G401 (cell line): ENCODE results near the gene LRATD1. TPM values are rescaled to one million over a fixed set of nuclear protein-coding genes. Genes with fewer than 3 reads are reported as not detected.

Experiments
- DNase-seq: peaks from one replicate; pipeline ENCODE4 v3.0.0-alpha.2; 2015; ENCODE audit warnings: low spot score
- in situ Hi-C: cut with HindIII; loops from 2 replicates; pipeline ENCODE4 v1.10.0; 2016; ENCODE audit warnings: low sequenced_read_pairs, mixed read lengths
- total RNA-seq: library from RNA; depleted of rRNA; stranded (reverse); fragments of >200 nt; shearing (Covaris generic); gene quantifications from 2 replicates; pipeline ENCODE4 v1.2.3, GENCODE V29; 2014

Gene LRATD1
- total RNA-seq, 1 experiment from 2014 or later, result not detected

DNA sequence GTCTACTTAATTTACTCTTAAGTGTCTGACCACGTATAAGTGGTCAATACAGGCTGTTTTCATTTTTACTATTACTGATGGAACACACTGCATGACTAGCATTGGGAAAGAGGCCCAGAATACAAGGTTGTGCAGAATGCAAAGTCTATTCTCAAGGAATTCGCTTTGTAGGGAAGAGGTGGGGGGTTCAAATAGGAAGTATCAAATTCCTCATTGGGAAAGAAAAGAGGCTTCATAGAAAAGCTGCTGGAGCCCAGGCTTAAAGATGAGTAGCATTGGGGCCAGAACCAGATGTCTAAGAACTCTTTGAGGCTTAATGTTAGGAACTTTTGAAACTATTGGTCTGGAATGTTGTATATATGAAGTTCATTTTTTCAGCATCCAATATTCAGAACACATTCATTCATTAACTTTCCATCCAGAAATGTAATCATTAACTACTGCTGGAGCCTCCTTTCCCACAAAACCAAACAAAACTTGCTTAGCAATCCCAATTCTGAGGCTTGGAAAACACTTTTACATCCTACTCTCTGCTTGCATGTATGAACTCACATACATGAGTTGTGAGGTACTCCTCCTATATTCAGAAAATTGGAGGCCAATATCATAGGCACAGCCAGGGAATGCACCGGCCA is 994 bp upstream of the LRATD1 start:
- in situ Hi-C loops, result no loop called here

DNA sequence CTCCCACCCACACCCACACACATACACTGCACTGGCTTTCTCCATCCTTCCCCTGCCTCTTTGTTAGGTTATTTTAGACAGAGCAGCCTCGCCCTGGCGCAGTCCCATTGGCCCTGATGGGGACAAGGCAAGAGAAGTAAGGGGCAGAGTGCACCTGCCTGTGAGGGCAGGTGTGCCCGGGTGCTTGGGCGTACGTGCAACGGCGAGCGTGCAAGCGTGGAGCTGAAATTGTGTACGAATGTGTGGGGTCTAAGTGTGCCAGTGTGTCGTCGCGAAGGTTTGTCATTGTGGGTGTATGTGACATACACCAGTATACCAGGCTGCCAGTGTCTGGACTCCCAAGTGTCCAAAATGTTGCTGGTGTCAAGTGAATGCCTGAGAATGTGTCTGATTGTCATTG is 544 bp downstream of the LRATD1 start:
- in situ Hi-C loops, result no loop called here
- DNase-seq, result no peak

More for the DNA sequence above, 994 bp upstream of the LRATD1 start:
- no peak for DNase-seq

DNA sequence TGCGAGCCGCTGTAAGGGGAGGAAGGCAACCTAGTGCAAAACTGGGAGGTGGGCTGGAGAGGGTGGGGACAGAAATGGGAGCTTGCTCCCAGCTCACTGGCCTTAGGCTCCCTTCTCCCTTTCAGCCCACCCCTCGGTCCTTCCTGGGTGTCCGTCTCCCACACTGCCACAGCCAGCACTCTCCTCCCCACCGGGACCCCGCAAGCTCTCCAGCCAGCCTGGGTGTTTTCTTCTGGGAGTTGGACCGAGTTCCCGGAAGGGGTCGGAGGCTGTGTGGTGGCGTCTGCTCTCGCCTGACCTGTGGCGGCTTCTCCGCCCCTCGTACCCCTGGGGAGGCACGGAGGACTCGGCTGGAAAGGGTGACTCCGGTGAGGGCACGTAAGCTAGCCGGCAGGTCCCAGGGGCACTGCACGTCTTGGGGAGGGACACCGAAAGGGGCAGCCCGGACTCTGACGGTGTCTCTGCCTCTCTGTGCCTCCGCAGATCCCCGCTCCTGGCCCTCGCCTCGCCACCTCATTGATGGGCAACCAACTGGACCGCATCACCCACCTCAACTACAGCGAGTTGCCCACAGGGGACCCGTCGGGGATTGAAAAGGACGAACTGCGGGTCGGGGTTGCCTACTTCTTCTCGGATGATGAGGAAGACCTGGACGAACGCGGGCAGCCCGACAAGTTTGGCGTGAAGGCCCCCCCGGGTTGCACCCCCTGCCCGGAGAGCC is 1.1 kb downstream of the LRATD1 start:
- no peak for DNase-seq
- in situ Hi-C loops, result no loop called here

DNA sequence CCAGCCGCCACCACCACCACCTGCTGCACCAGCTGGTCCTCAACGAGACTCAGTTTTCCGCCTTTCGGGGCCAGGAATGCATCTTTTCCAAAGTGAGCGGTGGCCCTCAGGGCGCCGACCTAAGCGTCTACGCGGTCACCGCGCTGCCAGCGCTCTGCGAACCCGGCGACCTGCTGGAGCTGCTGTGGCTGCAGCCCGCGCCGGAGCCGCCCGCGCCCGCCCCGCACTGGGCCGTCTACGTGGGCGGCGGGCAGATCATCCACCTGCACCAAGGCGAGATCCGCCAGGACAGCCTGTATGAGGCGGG is 1.6 kb downstream of the LRATD1 start:
- in situ Hi-C loops, result no loop called here
- DNase-seq, result no peak

DNA sequence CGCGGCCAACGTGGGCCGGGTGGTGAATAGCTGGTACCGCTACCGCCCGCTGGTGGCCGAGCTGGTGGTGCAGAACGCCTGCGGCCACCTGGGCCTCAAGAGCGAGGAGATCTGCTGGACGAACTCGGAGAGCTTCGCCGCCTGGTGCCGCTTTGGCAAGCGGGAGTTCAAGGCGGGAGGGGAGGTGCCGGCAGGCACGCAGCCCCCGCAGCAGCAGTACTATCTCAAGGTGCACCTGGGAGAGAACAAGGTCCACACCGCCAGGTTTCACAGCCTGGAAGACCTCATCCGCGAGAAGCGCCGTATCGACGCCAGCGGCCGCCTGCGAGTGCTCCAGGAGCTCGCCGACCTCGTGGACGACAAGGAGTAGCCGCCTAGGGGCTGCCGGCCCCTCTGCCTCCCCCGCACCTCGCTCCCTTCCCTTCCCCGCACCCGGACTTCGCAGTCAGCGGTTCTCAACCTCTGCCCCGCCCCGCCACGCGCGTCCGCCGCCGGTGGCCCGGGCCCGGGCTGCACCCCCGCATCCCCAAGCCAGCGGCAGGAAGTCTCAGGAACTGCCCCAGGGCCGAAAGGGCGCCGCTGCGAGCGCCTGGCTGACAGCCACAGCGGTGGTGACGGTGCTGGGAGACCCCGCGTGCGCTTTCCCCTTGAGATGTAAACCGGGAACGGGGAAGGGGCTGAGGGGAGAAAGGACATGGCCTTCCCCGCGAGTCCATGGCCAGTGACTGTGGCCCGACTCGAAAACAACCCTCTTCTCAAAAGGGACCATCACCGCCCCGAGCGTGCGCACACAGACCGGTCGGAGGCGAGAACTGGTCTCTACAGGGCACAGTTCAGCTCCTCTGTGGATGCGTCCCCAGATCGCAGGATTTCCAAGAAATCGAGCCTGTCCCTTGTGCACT is 2.2 kb downstream of the LRATD1 start:
- in situ Hi-C loops, result no loop called here
- DNase-seq, result peak; percentile 12

DNA sequence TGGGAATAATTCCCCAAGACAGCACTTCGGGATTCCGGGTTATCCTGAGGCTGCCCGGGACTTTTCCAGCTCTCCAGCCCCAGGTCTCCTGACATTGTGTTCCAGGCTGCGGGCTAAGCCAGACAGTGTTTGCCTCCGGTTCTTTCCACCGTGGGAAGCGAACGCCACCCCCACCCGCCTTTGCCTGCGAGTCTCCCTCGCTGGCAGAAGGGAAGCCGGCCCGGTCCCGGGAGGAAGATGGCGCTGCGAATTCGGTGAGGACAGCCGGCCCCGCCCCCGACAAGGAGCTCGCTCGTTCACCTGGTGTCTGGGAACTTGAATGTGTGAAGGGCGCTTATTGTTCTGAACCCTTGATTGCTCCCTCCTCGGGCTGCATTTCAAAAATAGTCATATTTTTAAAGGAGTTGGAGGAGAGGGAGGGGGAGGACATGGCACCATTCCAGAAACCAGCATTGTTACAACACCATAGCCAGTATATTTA is 2.9 kb downstream of the LRATD1 start:
- in situ Hi-C loops, result no loop called here
- DNase-seq, result peak; percentile 15

DNA sequence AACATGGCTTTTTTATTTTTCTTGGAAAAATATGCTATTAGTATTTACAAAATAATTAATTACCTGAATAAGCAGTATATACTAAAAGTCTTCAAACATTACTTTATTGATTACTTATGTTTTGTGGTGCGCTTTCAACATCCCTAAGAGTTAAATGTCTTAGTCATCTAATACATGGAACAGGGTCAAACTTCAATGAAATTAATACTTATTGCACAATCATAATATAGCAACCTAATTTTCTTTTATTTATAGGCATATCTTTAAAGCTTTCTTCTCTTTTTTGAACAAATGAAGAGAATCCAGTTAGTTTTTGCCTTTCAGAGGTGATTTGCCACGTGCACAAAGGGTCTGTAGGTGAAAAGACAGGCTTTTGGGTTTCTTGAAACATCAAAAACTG is 6.0 kb downstream of the LRATD1 start:
- in situ Hi-C loops, result no loop called here
- DNase-seq, result no peak

DNA sequence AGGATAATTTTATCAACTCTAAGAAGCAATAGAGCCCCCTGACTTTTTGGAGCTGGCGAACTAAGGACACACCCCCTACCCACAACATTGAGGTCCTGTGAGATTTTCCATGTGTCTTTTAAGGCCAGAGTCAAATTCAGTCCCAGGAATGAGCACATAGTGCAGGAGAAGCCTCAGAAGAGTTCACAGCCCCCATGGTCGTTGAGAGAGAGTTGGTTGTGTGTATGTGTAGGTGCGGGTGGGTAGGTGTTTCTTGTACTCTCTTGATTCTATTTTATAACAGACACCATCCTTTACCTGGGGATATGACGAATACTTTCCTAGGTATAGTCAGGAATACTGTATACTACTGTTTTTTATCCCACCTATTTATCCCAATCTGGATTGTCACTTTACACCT is 8.6 kb downstream of the LRATD1 start:
- DNase-seq, result no peak
- in situ Hi-C loops, result no loop called here

DNA sequence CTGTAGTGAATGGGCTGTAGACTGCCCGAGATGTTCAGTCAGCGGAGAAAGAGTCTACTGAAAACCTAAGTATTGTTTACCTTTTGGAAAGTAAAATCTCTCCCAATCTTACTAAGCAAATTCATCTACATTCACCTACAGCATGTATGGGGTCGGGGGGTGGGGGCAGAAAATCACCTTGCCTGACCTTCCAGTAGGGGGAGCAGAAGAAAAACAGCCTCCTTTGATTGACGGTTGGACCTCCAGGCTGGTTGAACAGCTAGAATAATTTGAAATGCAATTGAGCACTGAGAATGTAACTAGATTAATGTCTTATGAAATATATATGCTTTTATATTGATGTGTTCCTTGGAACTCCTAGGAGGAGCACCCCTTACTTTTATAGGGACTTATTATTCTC is 10.0 kb downstream of the LRATD1 start:
- in situ Hi-C loops, result no loop called here
- no peak for DNase-seq

DNA sequence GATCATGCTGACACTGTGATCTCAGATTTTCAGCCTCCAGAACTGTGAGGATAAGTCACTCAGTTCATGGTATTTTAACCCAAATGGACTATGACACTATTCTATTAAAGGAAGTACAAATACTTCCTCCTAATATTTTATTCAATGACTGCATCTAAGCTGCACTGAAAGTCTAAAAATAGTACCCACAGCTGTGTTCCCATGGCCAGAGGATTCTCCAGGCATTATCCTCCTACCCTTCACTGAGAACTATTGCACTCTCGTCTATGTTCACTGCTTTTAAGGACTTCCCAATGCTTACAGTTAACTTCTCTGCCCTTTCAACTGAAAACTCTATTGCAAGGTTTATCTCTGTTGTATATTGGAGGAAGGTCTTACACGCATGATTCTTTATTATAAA is 15.2 kb downstream of the LRATD1 start:
- no peak for DNase-seq
- in situ Hi-C loops, result no loop called here

DNA sequence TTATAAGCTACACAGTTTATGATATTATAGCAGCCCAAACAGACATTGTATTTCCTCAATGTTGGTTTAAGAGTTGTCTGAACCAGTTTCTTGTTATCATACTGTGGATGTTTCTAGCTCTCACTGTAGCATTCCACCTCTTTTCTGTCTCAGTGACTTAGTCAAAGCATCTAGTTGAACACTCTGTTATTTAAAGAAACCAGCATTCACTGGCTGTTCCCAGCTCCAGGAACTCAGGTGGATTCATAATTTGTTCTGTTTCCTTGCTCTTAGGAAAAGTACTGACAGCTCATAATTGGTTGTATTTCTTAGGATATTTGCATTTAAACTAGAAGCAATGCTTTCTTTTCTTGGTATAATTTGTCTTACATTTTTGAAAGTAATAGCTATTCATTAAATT is 17.5 kb downstream of the LRATD1 start:
- DNase-seq, result no peak
- in situ Hi-C loops, result no loop called here

DNA sequence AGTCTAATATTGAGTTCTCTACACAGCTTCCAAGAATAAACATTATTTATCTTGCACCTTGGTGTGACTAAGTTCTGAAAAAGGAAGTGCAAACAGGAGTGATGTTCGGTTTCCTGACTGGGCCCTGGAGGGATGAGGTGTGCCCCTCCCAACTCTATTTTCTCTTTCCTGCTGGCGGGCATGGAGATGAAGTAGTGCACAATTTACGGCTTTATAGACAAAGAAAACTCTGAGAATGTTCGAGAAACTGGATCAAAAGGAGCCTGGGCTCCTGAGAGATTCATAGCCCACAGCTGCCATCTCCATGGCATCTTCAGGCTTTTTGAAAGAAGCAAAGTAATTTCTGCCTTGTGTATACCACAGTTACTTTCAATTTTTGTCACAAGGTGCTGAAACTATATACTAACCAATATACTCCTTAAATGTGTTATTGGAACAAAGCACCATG is 22.3 kb downstream of the LRATD1 start:
- DNase-seq, result no peak
- in situ Hi-C loops, result no loop called here

DNA sequence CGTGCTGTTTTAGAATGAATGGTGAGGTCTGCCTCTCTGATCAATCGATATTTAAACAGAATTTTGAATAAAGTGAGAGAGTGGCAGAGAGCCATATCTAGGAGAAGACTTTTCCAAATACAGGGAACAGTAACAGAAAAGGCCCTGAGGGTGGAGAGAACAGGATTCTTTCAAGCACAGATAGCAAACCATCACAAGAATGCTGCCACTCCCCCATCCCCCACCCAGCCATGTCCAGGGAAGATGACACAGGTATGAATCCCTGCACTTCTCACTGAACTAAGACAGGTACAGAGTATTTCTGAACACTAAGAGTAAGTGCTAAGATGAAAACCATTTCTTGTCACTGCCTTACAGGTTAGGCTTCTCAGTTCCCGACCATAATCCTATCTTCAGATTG is 23.6 kb downstream of the LRATD1 start:
- in situ Hi-C loops, result no loop called here

DNA sequence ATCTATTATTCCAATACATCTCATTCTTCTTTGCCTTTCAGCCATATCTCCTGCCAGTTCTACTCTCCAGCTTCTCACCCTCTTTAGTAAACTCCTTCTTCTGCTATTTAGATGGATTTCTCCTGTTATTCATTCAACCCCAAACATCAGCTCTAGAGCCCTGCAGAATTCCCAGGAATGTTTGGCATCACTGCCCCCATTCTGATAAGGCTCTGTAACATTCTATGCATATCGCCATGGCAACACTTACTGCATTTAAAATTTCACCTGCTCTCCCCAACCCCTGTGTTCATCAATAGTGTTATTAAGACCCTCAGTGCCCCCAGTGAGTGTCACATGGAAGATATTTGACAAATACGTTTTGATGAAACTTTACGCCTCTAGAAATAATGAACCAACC is 28.6 kb downstream of the LRATD1 start:
- in situ Hi-C loops, result no loop called here
- DNase-seq, result no peak

More for the DNA sequence above, 23.6 kb downstream of the LRATD1 start:
- DNase-seq, result no peak

DNA sequence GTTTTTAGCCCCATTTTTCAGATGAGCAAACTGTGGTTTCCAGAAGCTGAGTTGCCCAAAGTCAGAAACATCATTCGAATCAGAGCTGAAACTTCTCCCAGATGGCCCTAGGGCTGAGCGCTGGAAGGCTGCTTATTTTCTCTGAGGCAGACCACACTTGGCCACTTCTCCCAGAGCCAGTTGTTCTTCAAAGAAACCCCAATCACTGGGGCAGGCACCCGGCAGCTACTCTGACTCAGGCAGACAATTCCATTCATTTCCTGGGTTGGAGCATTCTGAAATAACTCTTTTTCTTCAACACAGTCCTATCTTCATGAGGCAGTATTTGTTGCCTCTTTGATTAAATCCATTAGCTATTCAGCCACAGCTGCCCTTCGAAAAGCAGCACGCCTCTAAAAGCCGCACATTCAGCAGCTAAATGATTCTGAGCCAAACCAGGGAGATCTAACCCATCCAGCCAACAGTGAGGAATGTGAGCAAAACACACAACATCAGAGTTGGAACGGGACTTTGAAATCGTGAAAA is 40.9 kb downstream of the LRATD1 start:
- in situ Hi-C loops, result no loop called here
- DNase-seq, result no peak

DNA sequence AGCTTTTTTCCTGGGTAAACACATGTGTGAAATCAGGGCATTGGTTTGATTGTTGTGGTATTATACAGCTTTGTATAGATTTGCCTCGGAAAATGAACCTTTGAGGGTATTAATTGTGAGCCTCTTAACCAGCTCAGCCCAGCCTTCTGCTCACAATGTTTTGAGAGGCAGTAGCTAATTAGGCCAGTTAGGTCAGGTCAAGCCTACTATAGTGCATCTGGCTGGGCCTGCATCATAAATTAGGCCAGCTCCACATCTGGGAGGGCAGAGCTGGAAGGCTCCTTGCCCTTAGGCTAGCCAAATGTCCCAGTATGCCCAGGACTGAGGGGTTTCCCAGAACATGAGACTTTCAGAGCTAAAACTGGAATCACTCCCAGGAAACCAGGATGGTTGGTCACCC is 43.0 kb downstream of the LRATD1 start:
- in situ Hi-C loops, result no loop called here
- no peak for DNase-seq

DNA sequence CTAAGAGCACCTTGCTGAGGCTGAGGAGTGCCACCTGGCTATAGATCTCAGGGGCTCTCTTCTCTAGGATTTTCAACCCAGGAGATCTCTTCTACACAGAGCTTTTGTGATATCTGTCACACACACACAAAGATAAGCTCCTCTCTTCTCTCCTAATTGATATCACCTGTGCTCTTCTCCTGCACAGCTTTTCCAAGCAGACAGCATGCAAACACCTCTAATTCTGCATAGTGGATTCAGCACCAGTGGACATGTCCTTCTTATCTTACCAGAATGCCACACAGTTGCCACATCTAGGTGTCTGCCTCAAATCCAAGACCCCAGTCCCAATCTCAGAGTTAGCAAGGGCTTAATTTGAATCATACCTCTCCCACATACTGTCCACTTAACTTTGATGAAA is 43.9 kb downstream of the LRATD1 start:
- in situ Hi-C loops, result no loop called here
- DNase-seq, result no peak

DNA sequence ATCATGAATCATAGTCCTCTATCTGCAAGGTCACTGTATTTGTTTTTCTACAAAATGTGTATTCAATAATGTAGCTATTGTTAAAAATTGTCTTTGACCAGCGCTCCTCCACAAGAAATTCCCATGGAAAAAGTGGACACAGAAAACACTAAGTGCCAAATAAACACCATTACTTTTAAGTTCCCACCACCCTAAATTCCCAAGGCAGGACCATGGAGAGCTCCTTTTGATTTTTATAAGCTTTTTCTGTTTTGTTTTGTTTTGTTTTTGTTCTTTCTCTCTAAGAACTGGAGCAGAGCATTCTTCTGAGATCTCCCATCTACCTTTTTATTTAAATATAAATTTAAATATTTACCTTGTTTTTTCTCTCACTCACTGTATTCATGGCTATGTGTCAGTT is 44.5 kb downstream of the LRATD1 start:
- in situ Hi-C loops, result no loop called here
- DNase-seq, result no peak

DNA sequence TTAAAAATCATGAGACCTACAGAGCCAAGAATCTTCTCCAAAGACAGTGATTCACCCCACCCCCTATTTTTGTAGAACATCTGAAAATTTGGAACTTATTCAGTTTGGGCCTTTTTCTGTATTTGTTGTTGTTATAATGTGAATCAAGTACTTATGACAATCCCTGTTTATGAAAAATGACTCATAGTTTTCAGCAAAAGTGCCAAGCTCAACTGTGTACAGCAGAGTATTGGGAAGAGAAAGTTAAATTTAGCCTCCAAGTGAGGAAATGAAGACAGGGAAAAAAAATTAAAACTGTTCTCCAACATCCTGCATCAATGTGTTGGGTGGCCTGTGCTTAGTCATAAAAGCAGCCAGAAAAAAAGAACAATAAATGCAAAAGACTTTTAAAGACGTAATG is 46.2 kb downstream of the LRATD1 start:
- no peak for DNase-seq
- in situ Hi-C loops, result no loop called here

DNA sequence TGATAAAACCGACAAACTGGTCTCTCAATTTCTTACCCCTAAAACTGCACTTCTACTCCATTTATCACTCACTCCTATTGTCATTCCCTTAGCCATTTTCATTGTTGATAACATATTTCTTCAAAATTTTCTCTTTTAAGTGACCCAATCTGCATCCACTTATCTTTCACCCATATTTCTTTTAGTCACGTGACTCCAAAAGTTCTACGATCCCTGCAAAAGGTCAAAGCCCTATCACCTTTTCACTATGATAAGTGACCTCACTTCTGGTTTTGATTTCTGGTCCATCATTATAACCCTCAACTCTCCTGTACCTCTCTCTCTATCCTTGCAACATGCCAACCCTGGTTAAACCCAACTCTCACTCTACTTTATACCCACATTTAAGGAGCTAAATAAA is 49.1 kb downstream of the LRATD1 start:
- no peak for DNase-seq
- in situ Hi-C loops, result no loop called here
